Bone marrow (tissue), 2 donors: ENCODE results near the gene STXBP6.
"Not testable (repeated sequence)": the region's sequence is repeated elsewhere in the genome, so short reads cannot be mapped to it uniquely, and the experiment has no call there.

Experiments used
- DNase-seq, 2 donors: peaks; one replicate each; lab custom pipeline; 2025; lab: John Stamatoyannopoulos, UW

STXBP6 gene

GRCh38 chr14:24956104-24956503, 93.8 kb downstream of the STXBP6 start:
- no peak for DNase-seq

GRCh38 chr14:24954700-24955037, 95.3 kb downstream of the STXBP6 start:
- DNase-seq, result no peak

GRCh38 chr14:24954037-24954699, 95.8 kb downstream of the STXBP6 start:
- DNase-seq, result no peak

- no peak for DNase-seq
Observed at GRCh38 chr14:24952851-24953666, 96.9 kb downstream of the STXBP6 start.

GRCh38 chr14:24948261-24948847, 101.6 kb downstream of the STXBP6 start:
- no peak for DNase-seq

GRCh38 chr14:24947131-24947530, 102.8 kb downstream of the STXBP6 start:
- DNase-seq, result no peak

- DNase-seq, result no peak
Observed at GRCh38 chr14:24944800-24945199, 105.1 kb downstream of the STXBP6 start.

GRCh38 chr14:24943024-24943423, 106.9 kb downstream of the STXBP6 start:
- no peak for DNase-seq

GRCh38 chr14:24941719-24942118, 108.2 kb downstream of the STXBP6 start:
- no peak for DNase-seq

- no peak for DNase-seq
Observed at GRCh38 chr14:24940213-24940783, 109.6 kb downstream of the STXBP6 start.

- DNase-seq, result no peak
Observed at GRCh38 chr14:24938593-24938992, 111.4 kb downstream of the STXBP6 start.

- DNase-seq, result no peak
Observed at GRCh38 chr14:24937300-24937699, 112.6 kb downstream of the STXBP6 start.

GRCh38 chr14:24936773-24937172, 113.2 kb downstream of the STXBP6 start:
- DNase-seq, result not testable (repeated sequence)

GRCh38 chr14:24935796-24936195, 114.2 kb downstream of the STXBP6 start:
- no peak for DNase-seq

GRCh38 chr14:24928386-24928900, 121.5 kb downstream of the STXBP6 start:
- DNase-seq, result no peak

- no peak for DNase-seq
Observed at GRCh38 chr14:24927809-24928208, 122.1 kb downstream of the STXBP6 start.

GRCh38 chr14:24925771-24926374, 124.1 kb downstream of the STXBP6 start:
- no peak for DNase-seq

GRCh38 chr14:24924544-24924943, 125.4 kb downstream of the STXBP6 start:
- no peak for DNase-seq

- no peak for DNase-seq
Observed at GRCh38 chr14:24921903-24922302, 128.0 kb downstream of the STXBP6 start.

- no peak for DNase-seq
Observed at GRCh38 chr14:24920265-24921075, 129.5 kb downstream of the STXBP6 start.

- no peak for DNase-seq
Observed at GRCh38 chr14:24918822-24919221, 131.1 kb downstream of the STXBP6 start.
